Activated naive CD8-positive, alpha-beta T cell treated with anti-CD3 and anti-CD28 coated beads, Interleukin-2, amount 50 U/mL, for 24 hours (primary cell): ENCODE measurements around the gene CDH20.
A peak's percentile ranks its signal among the peaks of the same experiment; 100 is the strongest.

Source experiments
- ATAC-seq: fragments of 150-1000 bp; cut with Tn5 transposase; one replicate; pipeline ENCODE4 v1.10.0; 2021
- DNase-seq: peaks from one replicate; pipeline ENCODE4 v3.0.0; 2021
- H3K27ac Mint-ChIP-seq: one replicate; pipeline ENCODE4 v1.8.0; 2021; ENCODE audit warnings: mild to moderate bottlenecking, mixed read lengths
- H3K27me3 Mint-ChIP-seq: one replicate; pipeline ENCODE4 v1.8.0; 2021; ENCODE audit warnings: mixed read lengths
- H3K36me3 Mint-ChIP-seq: one replicate; pipeline ENCODE4 v1.8.0; 2021; ENCODE audit warnings: low read depth, mixed read lengths
- H3K4me1 Mint-ChIP-seq: one replicate; pipeline ENCODE4 v1.8.0; 2021; ENCODE audit warnings: mixed read lengths
- H3K4me3 Mint-ChIP-seq: one replicate; pipeline ENCODE4 v1.8.0; 2021; ENCODE audit warnings: mild to moderate bottlenecking, moderate library complexity, mixed read lengths
- H3K9me3 Mint-ChIP-seq: one replicate; pipeline ENCODE4 v1.8.0; 2021; ENCODE audit warnings: mixed read lengths

The CDH20 gene

DNA sequence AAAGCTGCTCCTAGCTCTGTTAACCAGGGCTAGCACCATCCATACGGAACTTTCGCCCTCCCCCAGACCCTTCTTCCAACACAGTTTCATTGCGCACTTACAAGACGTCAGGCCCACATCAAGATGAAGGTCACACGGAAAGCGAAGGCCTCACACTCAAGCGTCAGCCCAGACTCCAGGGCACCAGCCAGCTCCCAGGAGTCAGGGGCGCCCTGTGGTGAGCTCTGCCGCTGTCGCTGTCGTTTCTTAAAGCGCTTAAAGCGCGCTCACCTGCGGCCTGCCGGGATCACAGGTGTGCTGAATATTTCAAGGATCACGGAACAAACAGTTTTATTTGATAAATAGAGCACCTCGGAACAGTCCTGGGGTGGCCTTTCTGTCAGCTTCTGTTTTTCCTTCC, 163.1 kb downstream of the CDH20 start:
- DNase-seq (no peak), ATAC-seq (no peak)
- Mint-ChIP-seq H3K27ac (no peak overlapping the region), H3K27me3 (peaks cover 4% of the 10 kb centered on the region), H3K9me3 (no peaks in the 10 kb centered on the region), H3K4me3 (no peak overlapping the region), H3K4me1 (no peaks in the 10 kb centered on the region), H3K36me3 (no peaks in the 10 kb centered on the region)

DNA sequence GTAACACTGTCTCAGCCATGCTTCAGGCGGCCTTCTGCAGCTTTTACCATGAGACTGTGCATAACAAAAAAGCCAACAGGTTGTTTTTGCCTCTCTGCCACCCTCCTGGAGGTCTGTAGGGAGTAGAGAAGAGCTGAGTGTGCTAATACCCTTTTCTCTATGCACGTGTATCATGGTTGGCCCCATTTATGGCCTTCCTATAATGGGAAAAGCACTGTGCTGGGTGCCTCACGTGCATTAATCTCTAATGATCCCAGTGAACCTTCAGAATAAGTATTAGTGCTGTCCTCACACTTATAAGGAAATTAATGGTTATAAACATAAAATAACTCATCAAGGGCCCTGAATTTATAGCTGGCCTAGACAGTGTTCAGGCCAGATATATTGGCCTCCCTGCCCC, 164.2 kb downstream of the CDH20 start:
- Mint-ChIP-seq H3K27ac (no peak overlapping the region), H3K4me1 (no peaks in the 10 kb centered on the region)

DNA sequence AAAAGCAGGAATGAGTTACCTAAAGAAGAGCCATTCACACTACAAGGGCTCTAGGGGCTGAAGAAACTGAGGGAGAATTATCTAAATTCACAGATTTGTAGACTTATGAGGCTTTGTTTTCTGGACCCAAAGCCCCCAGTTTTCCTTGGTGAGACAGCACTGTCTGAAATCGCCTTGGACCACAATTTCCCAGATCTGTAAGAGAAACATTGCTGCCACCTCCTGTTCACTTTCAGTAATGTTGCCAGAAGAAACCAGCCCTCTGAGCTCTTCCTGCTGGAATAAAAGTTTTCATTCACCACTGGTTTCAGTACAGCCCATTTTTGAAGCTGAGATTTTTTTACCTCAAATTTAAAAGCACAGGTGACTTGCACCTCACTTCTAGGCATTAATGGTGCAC, 169.2 kb downstream of the CDH20 start:
- Mint-ChIP-seq H3K4me1 (no peaks in the 10 kb centered on the region), H3K27me3 (peaks cover 17% of the 10 kb centered on the region), H3K27ac (no peak overlapping the region), H3K4me3 (no peak overlapping the region), H3K36me3 (no peaks in the 10 kb centered on the region), H3K9me3 (no peaks in the 10 kb centered on the region)
- no peak for ATAC-seq
- DNase-seq, result peak; percentile 5

More for the DNA sequence above, 164.2 kb downstream of the CDH20 start:
- DNase-seq (no peak), ATAC-seq (no peak)
- Mint-ChIP-seq H3K27me3 (peaks cover 6% of the 10 kb centered on the region), H3K9me3 (no peaks in the 10 kb centered on the region), H3K36me3 (no peaks in the 10 kb centered on the region), H3K4me3 (no peak overlapping the region)

GRCh38 chr18:61503688-61504087, 170.5 kb downstream of the CDH20 start:
- peaks cover 15% of the 10 kb centered on the region for H3K27me3 Mint-ChIP-seq
- no peak overlapping the region for H3K4me3 Mint-ChIP-seq
- ATAC-seq, result no peak
- DNase-seq, result no peak
- H3K4me1 Mint-ChIP-seq, result no peaks in the 10 kb centered on the region
- no peaks in the 10 kb centered on the region for H3K36me3 Mint-ChIP-seq
- no peak overlapping the region for H3K27ac Mint-ChIP-seq
- peaks cover 4% of the 10 kb centered on the region for H3K9me3 Mint-ChIP-seq

GRCh38 chr18:61528961-61529360, 195.7 kb downstream of the CDH20 start:
- no peaks in the 10 kb centered on the region for H3K36me3 Mint-ChIP-seq
- H3K4me1 Mint-ChIP-seq, result no peaks in the 10 kb centered on the region
- DNase-seq, result no peak
- H3K27me3 Mint-ChIP-seq, result peaks cover 5% of the 10 kb centered on the region
- no peaks in the 10 kb centered on the region for H3K9me3 Mint-ChIP-seq
- ATAC-seq, result no peak
- no peak overlapping the region for H3K27ac Mint-ChIP-seq
- no peak overlapping the region for H3K4me3 Mint-ChIP-seq

GRCh38 chr18:61530681-61531080, 197.5 kb downstream of the CDH20 start:
- Mint-ChIP-seq H3K9me3 (no peaks in the 10 kb centered on the region), H3K27ac (no peak overlapping the region), H3K4me1 (no peaks in the 10 kb centered on the region), H3K4me3 (no peak overlapping the region), H3K27me3 (peaks cover 5% of the 10 kb centered on the region), H3K36me3 (no peaks in the 10 kb centered on the region)
- ATAC-seq, result no peak
- DNase-seq, result no peak

GRCh38 chr18:61531182-61531581, 198.0 kb downstream of the CDH20 start:
- DNase-seq, result no peak
- H3K9me3 Mint-ChIP-seq, result no peaks in the 10 kb centered on the region

DNA sequence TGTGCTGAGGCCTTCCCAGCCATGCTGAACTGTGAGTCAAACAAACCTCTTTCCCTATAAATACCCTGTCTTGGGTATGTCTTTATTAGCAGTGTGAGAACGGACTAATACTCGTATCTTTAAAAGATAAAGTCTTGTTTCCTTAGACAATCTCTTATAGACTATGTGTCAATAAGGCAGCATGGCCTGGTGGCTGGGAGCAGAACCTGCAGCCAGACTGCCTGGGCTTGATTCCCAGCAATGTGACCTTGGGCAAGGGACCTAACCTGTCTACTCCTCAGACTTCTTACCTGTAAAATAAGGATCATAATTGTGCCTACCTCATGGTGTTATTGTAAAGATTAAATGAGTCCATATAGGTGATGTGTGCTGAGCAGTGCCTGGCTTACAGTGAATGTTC, 198.7 kb downstream of the CDH20 start:
- Mint-ChIP-seq H3K27ac (no peak overlapping the region), H3K4me1 (no peaks in the 10 kb centered on the region)
- ATAC-seq, result no peak

More at GRCh38 chr18:61531182-61531581, 198.0 kb downstream of the CDH20 start:
- no peaks in the 10 kb centered on the region for H3K4me1 Mint-ChIP-seq
- H3K27ac Mint-ChIP-seq, result no peak overlapping the region
- H3K36me3 Mint-ChIP-seq, result no peaks in the 10 kb centered on the region
- peaks cover 5% of the 10 kb centered on the region for H3K27me3 Mint-ChIP-seq
- no peak overlapping the region for H3K4me3 Mint-ChIP-seq
- ATAC-seq, result no peak

GRCh38 chr18:61535401-61535800, 202.2 kb downstream of the CDH20 start:
- no peak for ATAC-seq

More for the DNA sequence above, 198.7 kb downstream of the CDH20 start:
- Mint-ChIP-seq H3K27me3 (peaks cover 5% of the 10 kb centered on the region), H3K36me3 (no peaks in the 10 kb centered on the region), H3K4me3 (no peak overlapping the region), H3K9me3 (no peaks in the 10 kb centered on the region)
- no peak for DNase-seq

GRCh38 chr18:61541673-61542072, 208.4 kb downstream of the CDH20 start:
- ATAC-seq (no peak), DNase-seq (no peak)
- Mint-ChIP-seq H3K36me3 (no peaks in the 10 kb centered on the region), H3K4me3 (no peak overlapping the region), H3K9me3 (no peaks in the 10 kb centered on the region), H3K27me3 (no peaks in the 10 kb centered on the region), H3K4me1 (no peaks in the 10 kb centered on the region), H3K27ac (no peak overlapping the region)

More at GRCh38 chr18:61535401-61535800, 202.2 kb downstream of the CDH20 start:
- Mint-ChIP-seq H3K27me3 (peaks cover 3% of the 10 kb centered on the region), H3K36me3 (no peaks in the 10 kb centered on the region), H3K9me3 (no peaks in the 10 kb centered on the region), H3K4me1 (no peaks in the 10 kb centered on the region), H3K4me3 (no peak overlapping the region), H3K27ac (no peak overlapping the region)
- DNase-seq, result no peak

GRCh38 chr18:61542596-61542995, 209.4 kb downstream of the CDH20 start:
- Mint-ChIP-seq H3K4me1 (no peaks in the 10 kb centered on the region), H3K9me3 (no peaks in the 10 kb centered on the region), H3K4me3 (no peak overlapping the region), H3K27me3 (no peaks in the 10 kb centered on the region), H3K27ac (no peak overlapping the region), H3K36me3 (no peaks in the 10 kb centered on the region)
- ATAC-seq (no peak), DNase-seq (no peak)

GRCh38 chr18:61543518-61543917, 210.3 kb downstream of the CDH20 start:
- DNase-seq (no peak), ATAC-seq (no peak)
- Mint-ChIP-seq H3K4me3 (no peak overlapping the region), H3K27ac (no peak overlapping the region), H3K4me1 (no peaks in the 10 kb centered on the region), H3K9me3 (no peaks in the 10 kb centered on the region), H3K36me3 (no peaks in the 10 kb centered on the region), H3K27me3 (no peaks in the 10 kb centered on the region)

DNA sequence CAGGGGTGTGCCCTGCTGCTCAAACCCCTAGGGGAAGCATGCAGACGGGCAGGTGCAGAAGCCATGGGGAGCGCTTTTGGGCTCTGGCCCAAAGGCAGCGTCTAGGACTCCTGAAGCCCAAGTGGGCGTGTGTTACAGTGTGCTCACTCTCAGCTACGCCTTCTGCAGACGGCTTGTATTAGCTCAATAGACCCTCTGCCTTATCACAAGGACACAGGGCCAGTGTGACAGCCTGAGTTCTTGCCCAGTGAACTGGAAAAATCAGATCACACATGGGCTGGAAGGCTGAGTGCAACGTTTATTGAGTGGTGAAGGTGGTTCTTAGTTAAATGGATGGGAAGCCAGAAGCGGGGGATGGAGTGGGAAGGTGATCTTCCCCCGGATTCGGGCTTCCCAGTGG, 210.9 kb downstream of the CDH20 start:
- H3K36me3 Mint-ChIP-seq, result no peaks in the 10 kb centered on the region
- H3K4me3 Mint-ChIP-seq, result no peak overlapping the region
- H3K9me3 Mint-ChIP-seq, result no peaks in the 10 kb centered on the region
- no peaks in the 10 kb centered on the region for H3K27me3 Mint-ChIP-seq
- no peak for ATAC-seq
- H3K4me1 Mint-ChIP-seq, result no peaks in the 10 kb centered on the region
- no peak overlapping the region for H3K27ac Mint-ChIP-seq
- no peak for DNase-seq

DNA sequence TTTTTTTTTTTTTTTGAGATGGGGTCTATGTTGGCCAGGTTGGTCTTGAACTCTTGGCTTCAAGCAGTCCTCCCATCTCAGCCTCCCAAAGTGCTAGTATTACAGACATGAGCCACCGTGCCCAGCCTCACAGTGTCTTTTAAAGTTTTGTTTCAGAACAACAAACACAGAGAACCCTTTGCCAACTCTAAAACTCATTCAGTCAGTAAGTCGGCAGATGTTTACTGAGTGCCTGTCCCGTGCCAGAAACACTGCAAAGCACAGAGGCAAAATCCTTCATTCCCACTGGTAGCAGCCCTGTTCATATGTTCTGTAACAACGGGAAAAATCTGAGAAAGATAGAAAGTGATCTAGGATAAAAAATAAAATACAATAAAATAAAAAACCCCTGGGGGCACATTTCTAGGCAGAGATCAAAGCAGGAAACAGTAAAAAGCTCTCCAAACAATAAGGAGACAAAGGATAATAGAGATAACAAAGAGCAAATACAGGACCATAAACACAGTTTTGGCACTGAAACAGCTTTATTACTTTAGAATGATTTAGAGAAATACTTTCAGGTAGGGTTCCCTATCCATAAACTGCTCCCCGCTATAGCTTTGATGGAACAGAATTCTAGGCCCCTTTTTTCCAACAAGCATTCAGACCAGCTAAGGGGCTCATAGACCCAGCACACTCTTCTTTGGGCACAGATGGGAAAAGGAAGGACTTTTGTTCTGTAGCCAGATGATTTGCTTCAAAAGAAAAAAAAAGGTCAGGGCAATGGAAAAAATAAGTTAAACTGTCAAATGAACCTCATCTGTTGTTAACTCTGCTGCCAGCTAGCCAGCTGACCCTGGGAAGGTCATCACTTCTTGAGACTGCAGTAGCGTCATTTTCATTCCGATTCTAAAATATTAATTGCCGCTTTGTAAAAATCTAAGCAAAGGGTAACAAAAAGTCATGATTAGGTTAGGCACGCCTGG, 212.3 kb downstream of the CDH20 start:
- H3K9me3 Mint-ChIP-seq, result no peaks in the 10 kb centered on the region
- no peak for ATAC-seq
- H3K4me1 Mint-ChIP-seq, result no peaks in the 10 kb centered on the region

GRCh38 chr18:61546590-61546989, 213.4 kb downstream of the CDH20 start:
- Mint-ChIP-seq H3K27ac (no peak overlapping the region), H3K36me3 (no peaks in the 10 kb centered on the region), H3K9me3 (no peaks in the 10 kb centered on the region), H3K4me3 (no peak overlapping the region), H3K4me1 (no peaks in the 10 kb centered on the region), H3K27me3 (no peaks in the 10 kb centered on the region)
- no peak for ATAC-seq
- no peak for DNase-seq

More for the DNA sequence above, 212.3 kb downstream of the CDH20 start:
- DNase-seq, result no peak
- H3K4me3 Mint-ChIP-seq, result no peak overlapping the region
- no peaks in the 10 kb centered on the region for H3K27me3 Mint-ChIP-seq
- no peak overlapping the region for H3K27ac Mint-ChIP-seq
- H3K36me3 Mint-ChIP-seq, result no peaks in the 10 kb centered on the region
